Kasumi-1 (cell line): ENCODE data around the gene TNS3.
A peak's percentile ranks its signal among the peaks of the same experiment; 100 is the strongest.

Experiments
- DNase-seq, 2 experiments: peaks; one replicate each; lab custom pipeline; 2025; lab: John Stamatoyannopoulos, UW

TNS3 gene

DNA sequence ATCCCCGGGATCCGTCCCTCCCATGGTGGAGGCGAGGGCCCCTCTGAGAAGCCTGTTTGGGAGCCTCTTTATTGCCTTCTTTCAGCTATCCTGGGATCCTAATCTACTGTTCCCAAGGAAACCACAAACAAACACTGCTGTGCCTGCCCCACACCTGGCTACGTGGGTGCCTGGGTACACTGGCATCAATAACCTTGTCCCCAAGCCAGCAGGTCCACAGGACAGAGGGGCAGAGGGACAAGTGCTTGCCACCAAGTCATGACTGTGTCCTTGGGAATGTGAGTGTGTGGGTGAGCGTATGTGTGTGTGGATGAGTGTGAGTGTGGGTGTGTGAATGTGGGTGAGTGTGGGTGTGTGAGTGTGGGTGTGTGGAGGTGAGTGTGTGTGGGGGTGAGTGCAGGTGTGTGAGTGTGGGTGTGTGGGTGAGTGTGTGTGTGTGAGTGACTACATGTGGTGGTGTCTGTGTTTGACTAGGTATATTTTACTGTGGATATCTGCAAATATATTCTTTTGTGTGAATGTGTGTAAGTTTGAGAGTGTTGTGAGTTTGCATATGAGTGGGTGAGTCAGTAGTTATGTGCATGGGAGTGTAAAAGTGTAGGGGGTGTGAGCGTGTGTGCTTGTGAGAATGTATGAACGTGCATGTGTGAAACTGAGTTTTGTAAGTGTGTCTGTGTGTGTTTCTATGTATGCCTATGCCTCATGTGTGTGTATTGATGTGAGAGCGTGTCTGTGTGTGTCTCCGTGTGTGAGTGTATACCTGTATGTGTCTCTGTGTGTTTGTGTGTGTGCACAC, 96.1 kb downstream of the TNS3 start:
- no peak for DNase-seq

DNA sequence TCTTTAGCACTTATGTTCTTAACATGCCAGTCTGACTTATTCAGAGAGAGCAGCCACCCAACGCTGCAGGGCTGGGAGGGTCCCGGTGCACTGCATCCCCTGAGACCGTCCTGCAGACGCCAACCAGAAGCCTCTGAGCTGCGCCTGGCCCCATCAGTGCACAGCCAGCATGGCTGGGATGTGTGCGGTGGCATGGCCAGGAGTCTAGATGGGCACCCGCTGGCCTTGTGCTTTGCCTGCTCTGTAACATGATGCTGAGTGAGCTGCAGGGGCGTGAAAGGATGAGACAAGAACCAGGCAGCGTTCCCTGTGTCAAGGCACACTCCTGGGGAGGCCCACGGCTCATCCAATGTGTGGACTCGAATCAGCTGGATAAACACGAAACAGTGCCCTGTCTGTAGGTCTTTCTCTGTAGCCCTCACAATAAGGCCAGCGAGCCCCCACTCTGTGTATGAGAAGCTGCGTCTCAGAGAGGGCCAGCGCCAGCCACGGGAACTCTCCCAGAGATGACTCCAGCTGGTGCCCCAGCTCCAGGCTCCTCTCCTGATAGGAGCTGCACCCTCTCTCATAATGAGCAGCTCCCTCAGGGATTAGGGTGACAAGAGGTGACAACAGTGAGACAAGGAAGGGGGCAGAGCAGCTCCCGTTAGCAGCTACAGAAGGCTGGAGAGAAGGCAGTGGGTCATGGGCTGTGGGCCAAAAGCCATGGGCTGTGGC, 96.8 kb downstream of the TNS3 start:
- no peak for DNase-seq

DNA sequence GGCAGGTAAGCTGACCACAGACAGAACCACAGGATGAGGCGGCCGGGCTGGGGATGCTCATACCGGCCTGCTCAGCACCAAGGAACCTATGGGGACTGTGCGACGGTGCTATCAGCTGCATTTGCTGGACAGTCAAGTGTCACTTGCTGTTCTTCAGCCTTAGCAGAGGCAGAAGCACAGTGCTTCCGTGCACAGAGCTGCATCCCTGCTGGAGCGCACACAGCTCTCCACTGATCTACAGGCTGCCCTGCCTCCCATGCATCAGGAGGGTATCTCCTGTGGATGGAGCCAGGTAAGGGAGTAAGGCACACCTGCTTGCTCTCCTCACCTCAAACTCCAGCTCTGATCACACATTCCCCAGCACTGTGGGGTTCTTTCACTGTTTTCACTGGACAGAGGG, 97.5 kb downstream of the TNS3 start:
- no peak for DNase-seq

- DNase-seq: peak; percentile 48 to 55
Observed at GRCh38 chr7:47483604-47484273, 98.2 kb downstream of the TNS3 start.

- peak in 1 of 2 experiments; percentile 7 for DNase-seq
Observed at GRCh38 chr7:47482013-47482875, 99.7 kb downstream of the TNS3 start.

DNA sequence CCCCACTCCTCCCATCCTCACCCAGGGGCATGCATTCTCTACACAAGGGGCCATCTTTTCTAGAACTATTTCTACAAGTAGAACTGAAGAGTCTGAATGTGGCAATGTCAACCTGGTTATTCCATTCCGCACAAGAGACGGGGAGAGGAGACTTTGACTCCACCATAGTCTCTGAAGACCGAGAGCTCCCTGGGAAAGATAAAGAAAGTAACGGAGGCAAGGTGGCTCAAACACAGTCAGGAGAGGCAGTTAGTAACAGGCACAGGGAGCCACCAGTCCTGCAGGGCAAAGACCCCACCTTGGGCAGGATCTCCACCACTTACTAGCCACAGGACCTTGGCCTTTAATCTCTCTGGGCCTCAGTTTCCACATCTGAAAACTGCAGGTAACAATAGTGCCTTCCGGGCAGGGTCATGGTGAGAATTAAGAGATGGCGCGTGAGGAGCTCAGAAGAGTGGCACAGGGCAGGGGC, 100.3 kb downstream of the TNS3 start:
- no peak for DNase-seq

DNA sequence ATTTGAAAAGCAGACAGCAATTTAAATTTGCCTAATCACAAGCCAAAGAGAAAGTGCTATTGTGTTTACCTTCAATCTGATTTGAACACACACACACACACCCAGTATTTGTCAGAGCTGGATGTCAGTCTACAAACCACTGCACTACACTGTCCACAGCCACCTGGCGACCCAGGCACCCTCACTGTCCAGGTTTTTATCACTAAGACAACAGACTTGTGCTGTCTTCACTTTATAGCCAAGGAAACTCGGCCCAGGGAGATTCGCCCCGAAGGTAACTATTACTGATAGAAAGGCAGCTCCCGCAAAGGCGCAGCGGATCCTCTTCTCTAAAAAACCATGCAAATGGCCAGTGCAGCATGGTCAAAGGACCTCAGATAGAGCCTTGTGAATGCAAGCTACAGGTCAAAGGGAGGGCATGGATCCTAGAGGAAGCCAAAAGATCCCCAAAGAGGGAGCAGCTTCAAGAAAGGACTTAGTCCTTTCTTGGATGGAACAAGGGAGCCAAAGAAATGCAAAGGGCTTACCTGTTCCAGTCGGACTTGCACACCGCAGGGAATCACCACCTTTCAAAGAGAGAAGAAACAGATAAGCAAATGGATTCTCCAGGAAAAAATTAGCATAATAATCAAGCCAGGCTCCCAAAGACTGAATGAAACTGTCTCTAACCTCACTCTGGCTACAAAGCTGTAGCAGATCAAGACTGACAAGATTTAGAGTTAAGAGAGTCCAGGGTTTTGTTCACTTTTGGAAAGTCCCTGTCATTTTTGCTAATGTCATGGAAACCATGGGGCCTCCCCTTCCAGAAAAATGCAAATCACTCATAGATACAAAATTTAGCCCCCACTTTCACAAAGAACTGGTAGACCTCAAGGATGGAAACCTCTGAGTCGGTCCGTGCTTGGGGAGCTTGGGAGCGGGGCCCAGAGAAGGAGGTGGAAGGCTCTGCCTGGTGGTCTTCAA, 101.1 kb downstream of the TNS3 start:
- DNase-seq: no peak

GRCh38 chr7:47479821-47480575, 101.9 kb downstream of the TNS3 start:
- no peak for DNase-seq

GRCh38 chr7:47478926-47479711, 102.8 kb downstream of the TNS3 start:
- DNase-seq: no peak

GRCh38 chr7:47478017-47478344, 103.9 kb downstream of the TNS3 start:
- no peak for DNase-seq

- DNase-seq: no peak
Observed at GRCh38 chr7:47477191-47478016, 104.5 kb downstream of the TNS3 start.

DNA sequence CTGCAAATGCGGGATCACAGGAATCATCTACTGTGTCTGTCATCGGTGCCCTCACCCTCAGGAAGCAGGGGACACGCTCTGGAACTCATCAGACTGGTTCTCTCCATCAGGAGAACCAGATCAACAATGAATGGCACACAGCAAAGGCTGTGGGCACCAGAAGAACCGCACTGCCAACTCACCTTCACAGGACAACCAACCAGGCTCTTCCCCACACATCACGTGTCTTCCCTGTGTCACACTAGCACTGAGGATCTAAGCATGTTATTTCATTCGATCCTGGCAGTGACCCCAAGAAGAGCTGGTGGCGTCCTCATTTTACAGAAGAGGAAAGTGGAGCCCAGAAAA, 106.1 kb downstream of the TNS3 start:
- DNase-seq: no peak

DNA sequence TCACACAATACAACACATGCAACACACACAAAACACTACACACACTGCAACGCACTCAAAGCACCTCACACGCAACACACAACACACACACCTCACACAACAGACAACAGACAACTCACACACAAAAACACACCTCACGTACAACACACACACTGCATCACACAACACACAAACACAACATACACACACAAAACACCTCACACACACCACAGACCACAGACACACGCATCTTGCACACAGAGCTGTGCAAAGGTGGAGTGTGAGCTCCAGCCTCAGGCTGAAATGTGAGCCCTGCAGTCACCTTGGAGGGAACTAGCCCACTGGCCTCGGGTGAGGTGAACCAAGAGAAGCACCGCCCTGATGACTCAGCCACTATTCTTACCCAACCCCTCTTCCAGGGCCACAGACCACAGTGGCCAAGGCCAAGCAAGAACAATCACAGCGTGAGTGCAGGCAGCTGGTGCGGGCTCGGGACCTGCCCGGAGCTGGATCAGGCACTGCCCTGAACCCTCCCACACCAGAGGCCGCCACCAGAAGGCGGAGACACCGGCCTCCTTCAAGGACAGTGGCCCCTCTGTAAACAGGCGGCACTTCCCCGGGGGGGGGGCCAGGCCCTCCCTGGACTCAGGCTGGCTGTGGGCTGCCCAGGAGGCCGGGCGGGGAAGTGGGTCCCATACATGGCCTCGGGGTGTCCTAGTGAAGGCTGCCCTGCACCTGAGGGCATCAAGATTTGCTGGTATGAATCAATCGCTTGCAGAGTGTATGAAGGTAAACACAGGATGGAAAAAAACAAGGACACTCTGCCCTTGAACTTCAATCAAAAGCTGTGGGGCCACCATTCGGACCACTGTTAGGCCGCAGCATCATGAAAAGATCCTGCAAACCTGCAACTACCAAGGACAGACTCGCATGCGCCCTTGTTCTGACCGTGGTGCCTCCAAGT, 106.7 kb downstream of the TNS3 start:
- peak; percentile 18 to 21 for DNase-seq

- DNase-seq: no peak
Observed at GRCh38 chr7:47474211-47474936, 107.5 kb downstream of the TNS3 start.

- no peak for DNase-seq
Observed at GRCh38 chr7:47473499-47474210, 108.3 kb downstream of the TNS3 start.
